ENCODE data around the gene PLCB4.
A peak's percentile ranks its signal among the peaks of the same experiment; 100 is the strongest.
"Not testable (repeated sequence)": the region's sequence is repeated elsewhere in the genome, so short reads cannot be mapped to it uniquely, and the experiment has no call there.

Gene PLCB4
- 0.13 to 9.3 (median 1.1) reads per million in 18 experiments for total RNA-seq

DNA sequence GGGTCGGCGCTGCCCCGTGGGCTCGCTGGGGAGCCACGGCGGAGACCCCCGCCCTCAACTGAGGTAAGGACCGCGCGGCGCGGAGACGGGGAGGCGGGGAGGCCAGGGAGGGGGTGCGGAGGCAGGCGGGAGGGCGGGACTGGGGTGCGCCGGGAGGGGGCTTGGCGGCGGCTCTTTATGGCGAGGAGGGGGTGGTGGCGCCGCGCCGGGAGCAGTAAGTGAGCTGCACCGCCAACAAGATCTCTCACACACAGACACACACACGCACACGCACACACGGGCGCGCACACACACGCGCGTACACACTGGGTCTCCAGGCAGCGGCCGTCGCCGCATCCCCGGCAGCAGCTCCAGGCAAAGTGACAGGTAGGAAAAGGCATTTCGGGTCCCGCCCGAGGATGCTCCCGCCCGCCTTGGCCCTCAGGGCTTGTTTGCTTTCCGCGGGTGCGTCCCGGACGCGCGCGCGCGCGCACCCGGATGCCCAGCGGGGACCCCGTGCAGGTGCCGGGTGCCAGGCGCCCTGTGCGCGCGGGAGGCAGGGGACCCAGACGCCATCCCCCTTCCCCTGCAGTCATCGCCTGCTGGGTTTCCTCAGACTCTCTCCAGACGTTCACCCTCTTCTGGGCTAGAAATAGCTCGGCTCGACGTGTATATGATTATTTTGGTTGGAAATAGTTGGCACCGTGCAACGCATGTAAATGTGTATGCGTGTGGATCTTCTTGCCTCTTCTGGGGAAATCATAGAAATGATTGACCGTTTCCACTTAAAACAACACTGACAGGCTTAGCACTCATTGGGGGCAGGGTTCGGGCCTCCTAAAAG, at the start of gene PLCB4:
PLCB4 (plus strand) TSS at position 247 of the 823 bp plus-strand sequence. CDS start 238,728 bp downstream, outside the sequence.
- DNase-seq = no peak

- DNase-seq = no peak
Observed at GRCh38 chr20:9019833-9020232, 49.1 kb upstream of the PLCB4 start.

DNA sequence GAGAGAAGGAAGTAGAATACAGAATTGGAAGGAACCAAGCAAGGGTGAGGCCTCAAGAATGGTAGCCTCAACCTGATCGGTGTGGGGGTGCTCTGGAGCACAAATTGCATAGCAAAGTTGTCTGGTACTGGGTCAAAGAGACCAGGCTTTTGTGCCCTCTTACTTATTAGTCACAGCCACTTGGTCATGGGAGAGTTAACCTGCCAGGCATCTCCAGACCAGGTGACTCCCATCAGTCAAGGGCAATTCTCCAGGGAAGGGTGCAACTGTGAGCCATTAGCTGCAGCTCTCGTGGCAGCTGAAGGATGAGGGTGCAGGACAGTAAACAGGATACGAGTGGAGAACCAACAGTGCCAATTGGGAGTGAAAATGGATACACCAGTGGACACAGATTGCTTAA, 47.7 kb upstream of the PLCB4 start:
- no peak for DNase-seq

- DNase-seq = no peak
Observed at GRCh38 chr20:9021699-9022098, 47.2 kb upstream of the PLCB4 start.

GRCh38 chr20:9022376-9022775, 46.5 kb upstream of the PLCB4 start:
- DNase-seq = no peak

DNA sequence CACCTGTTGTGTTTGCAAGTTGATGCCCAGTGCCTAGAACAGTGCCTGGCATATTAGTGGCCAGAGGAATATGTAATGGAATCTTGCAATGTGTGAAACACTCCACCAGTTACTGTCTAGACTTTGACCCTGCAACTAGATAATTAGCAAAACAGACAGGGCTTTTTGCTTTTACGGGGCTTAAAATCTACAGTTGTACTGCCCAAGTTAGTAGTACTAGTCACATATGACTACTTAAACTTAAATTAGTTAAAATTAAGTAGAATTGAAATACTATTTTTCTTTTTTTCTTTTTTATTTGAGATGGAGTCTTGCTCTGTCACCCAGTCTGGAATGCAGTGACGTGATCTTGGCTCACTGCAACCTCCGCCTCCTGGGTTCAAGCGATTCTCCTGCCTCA, 44.3 kb upstream of the PLCB4 start:
- no peak for DNase-seq

DNA sequence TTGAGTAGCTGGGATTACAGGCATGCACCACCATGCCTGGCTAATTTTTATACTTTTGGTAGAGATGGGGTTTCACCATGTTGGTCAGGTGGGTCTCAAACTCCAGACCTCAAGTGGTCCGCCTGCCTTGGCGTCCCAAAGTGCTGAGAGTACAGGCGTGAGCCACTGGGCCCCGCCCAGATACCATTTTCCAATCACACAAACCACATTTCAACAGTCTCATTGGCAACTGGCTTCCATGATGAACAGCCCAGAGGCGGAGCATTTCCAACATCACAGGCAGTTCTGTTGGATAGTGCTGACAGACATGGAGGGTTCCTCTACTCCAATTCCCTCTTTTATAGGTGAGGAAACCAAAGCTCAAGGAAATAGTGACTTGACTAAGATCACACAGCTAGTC, 43.9 kb upstream of the PLCB4 start:
- no peak for DNase-seq

DNA sequence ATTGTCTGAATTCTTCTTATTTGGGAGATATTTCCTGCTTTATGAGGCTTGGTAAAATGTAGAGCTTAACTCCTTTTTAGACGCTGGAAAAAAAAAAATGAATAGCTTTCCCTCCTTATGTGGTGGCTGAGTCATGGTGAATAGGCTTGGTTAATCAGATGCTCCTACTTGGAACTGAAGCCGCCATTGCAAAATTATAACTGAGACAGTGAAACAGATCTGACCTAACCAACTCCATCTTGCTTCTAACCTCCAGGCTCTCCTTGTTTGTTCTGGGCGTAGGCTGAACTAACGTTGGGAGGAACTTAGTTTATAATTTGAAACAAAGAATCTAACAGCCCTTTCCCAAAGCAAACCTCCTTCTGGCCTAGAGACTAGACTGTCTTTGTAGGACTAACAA, 43.2 kb upstream of the PLCB4 start:
- DNase-seq = no peak

DNA sequence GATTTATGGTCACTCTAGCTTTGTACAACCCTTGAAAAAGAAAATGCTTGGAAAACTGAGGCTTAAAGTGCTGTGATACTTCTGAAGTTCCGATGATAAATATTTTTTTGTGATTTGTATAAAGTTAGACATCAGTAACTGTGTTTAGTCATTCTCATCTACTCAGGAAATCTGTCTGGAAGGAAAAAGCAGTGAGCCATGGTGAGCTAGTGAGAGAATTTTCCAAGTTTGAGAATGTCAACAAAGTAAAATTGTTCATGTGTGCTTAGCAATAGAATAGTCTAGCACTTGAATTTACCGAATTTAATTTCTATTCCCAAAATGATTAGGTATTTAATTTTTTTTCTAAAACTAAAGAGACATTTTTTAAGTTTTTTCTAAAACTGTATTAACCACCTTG, 41.3 kb upstream of the PLCB4 start:
- DNase-seq = no peak

DNA sequence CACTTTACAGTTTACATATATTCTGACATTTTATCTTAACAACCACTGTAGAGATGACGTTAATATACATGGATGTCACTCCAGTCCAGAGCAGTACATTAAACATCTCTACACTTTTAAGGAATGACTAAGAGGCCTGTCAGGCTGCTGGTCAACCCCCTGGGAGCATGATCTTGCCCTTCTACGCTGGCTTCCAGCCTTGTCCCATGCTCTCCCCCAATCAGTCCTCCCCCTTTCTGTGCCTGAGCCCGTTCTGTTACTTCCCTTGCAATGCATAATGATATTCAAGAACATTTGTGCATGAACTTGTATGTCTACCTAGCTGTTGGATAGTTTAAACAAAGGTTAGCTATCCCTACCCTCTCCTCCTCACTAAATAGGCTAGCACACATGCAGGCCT, 40.5 kb upstream of the PLCB4 start:
- no peak for DNase-seq

DNA sequence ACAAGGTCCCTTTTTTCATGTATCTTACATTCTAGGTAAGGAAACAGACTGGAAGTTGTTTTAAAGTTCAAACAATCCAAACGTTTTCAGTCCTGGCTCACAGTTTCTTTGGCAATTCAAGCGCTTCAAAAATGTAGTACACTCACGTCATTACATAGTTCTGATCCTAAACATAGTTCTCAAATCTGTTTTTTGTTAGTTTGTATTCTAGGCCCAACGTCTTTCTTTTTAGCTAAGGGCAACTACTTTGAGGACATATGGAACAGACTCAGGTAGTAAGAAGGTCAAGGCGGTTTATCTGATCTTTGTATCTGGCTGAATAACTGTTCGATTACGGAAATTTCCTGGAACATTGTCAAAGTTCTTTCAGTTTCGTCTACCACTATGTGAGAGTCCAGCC, 36.9 kb upstream of the PLCB4 start:
- DNase-seq = no peak

GRCh38 chr20:9032758-9033157, 36.1 kb upstream of the PLCB4 start:
- no peak for DNase-seq

GRCh38 chr20:9035126-9035525, 33.8 kb upstream of the PLCB4 start:
- DNase-seq = no peak

- no peak for DNase-seq
Observed at GRCh38 chr20:9036593-9036992, 32.3 kb upstream of the PLCB4 start.

DNA sequence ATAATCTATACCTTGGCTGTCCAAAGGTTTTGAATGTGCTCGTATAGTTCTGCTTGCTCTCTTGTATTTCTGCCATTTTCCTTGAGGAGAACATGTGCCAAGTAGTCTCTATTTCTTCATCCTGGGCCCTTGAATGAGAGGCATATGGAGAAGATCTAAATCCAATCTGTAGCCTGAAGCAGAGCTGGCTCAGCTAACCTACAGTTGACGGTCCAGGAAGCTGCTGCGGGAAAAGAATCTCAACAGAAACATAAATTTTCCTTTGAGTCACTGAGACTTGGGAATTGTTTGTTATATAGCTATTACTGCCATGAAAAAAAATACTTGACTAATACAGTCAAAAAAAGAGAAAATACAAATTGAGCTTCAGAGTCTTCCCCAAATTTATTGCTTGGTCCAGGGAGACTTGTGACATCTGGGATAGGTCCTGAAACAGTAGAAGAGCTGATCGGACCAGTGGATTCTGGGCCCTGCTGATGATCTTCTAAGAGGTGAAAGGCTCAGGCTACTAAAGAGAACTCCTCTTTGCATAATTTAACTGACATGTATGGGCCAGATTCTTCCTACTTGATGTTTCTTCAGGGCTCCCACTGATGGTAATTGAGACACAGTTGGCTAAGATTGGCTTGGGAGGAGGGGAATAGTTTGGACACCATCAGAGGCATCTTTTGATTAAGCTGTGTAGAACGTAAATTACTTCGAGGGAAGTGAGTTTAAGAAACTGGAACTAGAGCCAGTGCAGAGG, 29.9 kb upstream of the PLCB4 start:
- DNase-seq = no peak

DNA sequence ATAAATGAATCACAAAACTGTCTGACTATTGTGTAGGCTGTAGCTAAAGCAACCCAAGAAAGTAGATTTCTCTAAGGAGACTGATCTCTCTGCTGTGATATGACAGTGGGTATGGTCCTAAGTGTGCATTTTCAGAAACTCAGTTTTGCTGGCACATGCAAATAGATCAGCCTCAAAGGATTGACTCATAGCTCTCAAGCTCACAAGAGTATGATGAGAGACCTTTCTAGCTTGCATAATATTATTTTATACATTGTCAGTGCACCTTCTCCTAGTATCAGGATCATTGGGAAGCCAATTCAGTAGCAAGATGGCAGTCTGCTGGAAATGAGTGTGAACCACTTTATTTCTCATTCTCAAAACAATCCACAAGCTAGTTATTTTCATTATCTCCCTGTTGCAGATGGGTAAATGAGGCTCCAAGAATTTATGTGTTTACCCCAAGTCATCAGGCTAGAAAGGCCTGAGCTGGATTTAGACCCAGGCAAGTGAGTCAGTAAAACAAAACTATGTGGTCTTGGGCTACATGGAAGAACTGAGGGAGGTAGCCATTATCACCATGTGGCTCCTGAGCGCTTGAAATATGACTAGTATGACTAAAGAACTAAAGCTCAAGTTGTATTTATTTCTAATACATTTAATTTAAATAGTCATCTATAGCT, 27.9 kb upstream of the PLCB4 start:
- DNase-seq = no peak

GRCh38 chr20:9043364-9043763, 25.5 kb upstream of the PLCB4 start:
- DNase-seq = no peak

DNA sequence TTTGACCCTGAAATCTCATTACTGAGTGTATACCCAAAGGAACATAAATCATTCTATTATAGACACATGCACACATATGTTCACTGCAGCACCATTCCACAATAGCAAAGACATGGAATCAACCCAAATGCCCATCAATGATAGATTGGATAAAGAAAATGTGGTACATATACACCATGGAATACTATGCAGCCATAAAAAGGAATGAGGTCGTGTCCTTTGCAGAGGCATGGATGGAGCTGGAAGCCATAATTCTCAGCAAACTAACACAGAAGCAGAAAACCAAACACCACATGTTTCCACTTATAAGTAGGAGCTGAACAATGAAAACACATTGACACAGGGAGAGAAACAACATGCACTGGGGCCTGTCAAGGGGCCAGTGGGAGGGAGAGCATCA, 21.0 kb upstream of the PLCB4 start:
- DNase-seq = not testable (repeated sequence)

DNA sequence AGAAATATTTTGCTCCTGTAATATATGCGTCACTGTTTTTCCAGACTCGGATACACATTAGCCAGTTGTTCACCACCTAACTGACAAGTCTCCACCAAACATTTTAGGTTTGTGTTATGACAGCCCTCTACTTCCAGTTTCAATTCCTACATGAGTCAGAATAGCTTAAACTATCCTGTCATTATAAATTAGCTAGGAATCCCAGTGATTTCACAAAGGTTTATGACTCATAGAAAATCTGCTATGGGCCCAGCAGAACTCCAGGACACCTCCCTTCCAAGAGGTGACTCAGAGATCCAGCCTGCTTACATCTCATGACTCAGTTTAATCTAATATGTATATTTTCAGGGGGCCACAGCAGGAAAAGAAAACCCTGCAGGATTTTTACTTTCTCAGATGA, 17.4 kb upstream of the PLCB4 start:
- DNase-seq = peak in 1 of 2 donors; percentile 40

DNA sequence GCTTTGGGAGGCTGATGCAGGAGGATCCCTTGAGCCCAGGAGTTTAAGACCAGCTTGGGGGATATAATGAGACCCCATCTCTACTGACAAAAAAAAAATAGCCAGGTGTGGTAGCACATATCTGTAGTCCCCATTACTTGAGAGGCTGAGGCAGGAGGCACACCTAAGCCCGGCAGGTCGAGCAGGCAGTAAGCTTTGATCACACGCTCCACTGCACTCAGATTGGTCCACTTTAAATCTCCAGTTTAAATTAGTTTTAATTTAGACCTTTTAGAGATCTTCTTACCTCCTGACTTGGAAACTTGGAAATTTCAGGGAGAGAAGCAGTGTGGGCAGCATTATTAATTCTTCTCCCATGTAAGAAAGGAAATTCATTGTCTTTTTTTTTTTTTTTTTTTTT, 16.8 kb upstream of the PLCB4 start:
- DNase-seq = no peak

DNA sequence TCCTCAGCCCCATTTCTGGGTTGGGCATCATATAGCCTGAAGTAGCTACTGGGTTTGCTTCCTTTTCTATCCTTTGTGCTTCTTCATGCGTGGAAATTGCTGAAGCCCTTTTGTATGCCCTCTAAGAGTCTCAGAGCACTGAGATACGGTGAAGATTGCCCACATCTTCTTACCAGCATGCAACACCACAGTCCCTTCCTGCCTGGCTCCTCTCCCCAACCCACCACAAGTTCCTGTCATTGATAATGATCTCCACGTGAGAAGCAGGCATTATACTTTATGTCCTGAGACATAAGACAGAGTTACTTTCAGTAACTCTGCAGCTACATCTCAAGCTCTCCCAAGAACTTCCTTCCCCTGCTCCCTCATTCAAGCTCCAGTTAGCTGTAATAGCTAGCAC, 15.8 kb upstream of the PLCB4 start:
- no peak for DNase-seq

DNA sequence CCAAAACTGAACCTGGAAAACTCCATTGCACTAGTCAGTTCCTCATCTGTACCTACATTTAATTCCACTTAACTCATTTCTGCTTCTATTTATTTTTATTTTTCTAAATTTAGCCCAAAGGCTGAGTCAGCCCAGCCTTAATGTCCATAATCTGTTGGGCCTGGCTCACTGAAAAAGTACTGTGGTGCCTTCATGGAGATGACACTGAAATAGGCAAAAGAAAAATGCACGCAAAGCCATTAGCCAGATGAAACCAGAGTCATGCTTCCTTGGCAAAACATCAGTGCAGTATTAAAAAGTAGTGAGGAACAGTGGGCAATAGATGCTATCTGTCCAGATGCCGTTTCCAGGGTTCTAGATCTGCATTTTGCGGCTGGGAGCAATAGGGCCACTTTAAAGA, 14.7 kb upstream of the PLCB4 start:
- DNase-seq = no peak

DNA sequence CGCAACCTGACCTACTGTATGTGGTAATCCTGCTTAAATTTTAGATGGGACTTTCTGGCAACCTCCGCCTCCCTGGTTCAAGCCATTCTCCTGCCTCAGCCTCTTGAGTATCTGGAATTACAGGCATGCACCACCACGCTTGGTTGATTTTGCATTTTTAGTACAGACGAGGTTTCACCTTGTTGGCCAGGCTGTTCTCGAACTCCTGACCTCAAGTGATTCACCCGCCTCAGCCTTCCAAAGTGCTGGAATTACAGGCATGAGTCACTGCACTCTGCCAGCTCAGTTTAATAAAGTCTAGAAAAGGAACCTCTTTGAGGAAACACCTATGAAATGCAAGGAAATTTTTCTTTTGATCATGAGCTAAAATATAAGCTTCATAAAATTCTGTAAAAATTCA, 9.0 kb upstream of the PLCB4 start:
- DNase-seq = no peak

GRCh38 chr20:9061434-9061833, 7.5 kb upstream of the PLCB4 start:
- no peak for DNase-seq

All from inflammatory macrophage (primary cell).